MCF 10A (cell line): ENCODE results near the gene STK10. TPM values are rescaled to one million over a fixed set of nuclear protein-coding genes. Genes with fewer than 3 reads are reported as not detected.
A peak's percentile ranks its signal among the peaks of the same experiment; 100 is the strongest.
"Not testable (repeated sequence)": the region's sequence is repeated elsewhere in the genome, so short reads cannot be mapped to it uniquely, and the experiment has no call there.

ENCODE experiments used
- BruUV-seq: library from RNA; stranded (reverse); fragments of 400-500 nt; replicated peaks from 2 replicates; lab custom pipeline; 2021; lab: Mats Ljungman, UMichigan
- CTCF ChIA-PET: fragments of 300-600 bp; sonication (Branson Sonifier 250); formaldehyde crosslinking; extraction: SDS; loops from one replicate; lab custom pipeline; 2021; ENCODE audit warnings: antibody characterized with exemption, inconsistent platforms; lab: Yijun Ruan, JAX
- POLR2A ChIA-PET: fragments of 300-600, 350-650 bp; sonication (Branson Sonifier 250); formaldehyde crosslinking; extraction: SDS; loops from one replicate; lab custom pipeline; 2020; ENCODE audit warnings: antibody characterized with exemption, inconsistent platforms; lab: Yijun Ruan, JAX
- DNase-seq: peaks from one replicate; pipeline ENCODE4 v3.0.0-alpha.2; 2018; ENCODE audit not compliant: unreplicated experiment
- H3K27ac Mint-ChIP-seq: one replicate; pipeline ENCODE4 v1.8.0; 2022; ENCODE audit warnings: mild to moderate bottlenecking, low read depth, mixed read lengths; ENCODE audit not compliant: unreplicated experiment
- H3K27me3 Mint-ChIP-seq: one replicate; pipeline ENCODE4 v1.8.0; 2022; ENCODE audit warnings: mixed read lengths; ENCODE audit not compliant: insufficient read depth, unreplicated experiment
- H3K36me3 Mint-ChIP-seq: one replicate; pipeline ENCODE4 v1.8.0; 2022; ENCODE audit warnings: mild to moderate bottlenecking, moderate library complexity, mixed read lengths; ENCODE audit not compliant: insufficient read depth, unreplicated experiment
- H3K4me1 Mint-ChIP-seq: one replicate; pipeline ENCODE4 v1.8.0; 2022; ENCODE audit warnings: mixed read lengths; ENCODE audit not compliant: insufficient read depth, unreplicated experiment
- H3K4me3 Mint-ChIP-seq: one replicate; pipeline ENCODE4 v1.8.0; 2022; ENCODE audit warnings: mild to moderate bottlenecking, moderate library complexity, mixed read lengths; ENCODE audit not compliant: unreplicated experiment
- H3K9me3 Mint-ChIP-seq: one replicate; pipeline ENCODE4 v1.8.0; 2022; ENCODE audit warnings: mixed read lengths; ENCODE audit not compliant: unreplicated experiment
- CTCF ChIP-seq: fragments of 200-600 bp; IDR thresholded peaks from one replicate; pipeline ENCODE4 v1.8.0; 2022; ENCODE audit warnings: antibody characterized with exemption, mild to moderate bottlenecking; ENCODE audit not compliant: unreplicated experiment
- intact Hi-C: fragments of 100-400 bp; cut with micrococcal nuclease; formaldehyde crosslinking; loops from 2 replicates; pipeline ENCODE4 v1.14.1; 2022
- total RNA-seq: library from RNA; stranded (reverse); gene quantifications from 2 replicates; pipeline ENCODE4 v1.2.3, GENCODE V29; 2022

Gene STK10
- total RNA-seq, 1 experiment from 2014 or later: 46.5 TPM

- no peak for DNase-seq
- Mint-ChIP-seq H3K9me3 (no peaks in the 10 kb centered on the region), H3K4me3 (no peak overlapping the region), H3K27me3 (no peaks in the 10 kb centered on the region), H3K27ac (peak overlapping the region; percentile 53), H3K4me1 (no peaks in the 10 kb centered on the region), H3K36me3 (peaks cover 35% of the 10 kb centered on the region)
- intact Hi-C loops: no loop called here
- no TSS peak for BruUV-seq
- ChIA-PET CTCF (interaction anchor here (0.9 to 1.1 kb wide), 2 partner anchors 12 to 37 kb away, joined by 5 to 8 read pairs; partner anchors contain the start of gene STK10), POLR2A (no interaction called here)
- no peak for TF ChIP-seq CTCF
Measured at GRCh38 chr5:172151661-172152210, 36.3 kb downstream of the STK10 start.

GRCh38 chr5:172150514-172151425, 37.3 kb downstream of the STK10 start:
- intact Hi-C loops: no loop called here
- no peaks in the 10 kb centered on the region for H3K4me1 Mint-ChIP-seq
- DNase-seq: no peak
- no TSS peak for BruUV-seq
- ChIA-PET POLR2A (no interaction called here), CTCF (interaction anchor here (0.6 to 0.9 kb wide), 2 partner anchors 38 to 129 kb away, joined by 3 read pairs; no protein-coding TSS in a partner anchor)
- no peaks in the 10 kb centered on the region for H3K9me3 Mint-ChIP-seq
- no peak for TF ChIP-seq CTCF
- H3K27me3 Mint-ChIP-seq: no peaks in the 10 kb centered on the region
- no peak overlapping the region for H3K4me3 Mint-ChIP-seq
- H3K36me3 Mint-ChIP-seq: peaks cover 25% of the 10 kb centered on the region
- peak overlapping the region; percentile 53 for H3K27ac Mint-ChIP-seq

GRCh38 chr5:172149481-172149880, 38.5 kb downstream of the STK10 start:
- POLR2A ChIA-PET, H3K27ac Mint-ChIP-seq, intact Hi-C loops, H3K4me1 Mint-ChIP-seq, H3K9me3 Mint-ChIP-seq, DNase-seq, H3K27me3 Mint-ChIP-seq, BruUV-seq, H3K4me3 Mint-ChIP-seq: not testable (repeated sequence)
- CTCF ChIA-PET: interaction anchor here (0.9 kb wide), 1 partner anchor 39 kb away, joined by 3 read pairs; no protein-coding TSS in a partner anchor
- peaks cover 17% of the 10 kb centered on the region for H3K36me3 Mint-ChIP-seq

GRCh38 chr5:172149073-172149472, 39.0 kb downstream of the STK10 start:
- BruUV-seq: no TSS peak
- Mint-ChIP-seq H3K9me3 (no peaks in the 10 kb centered on the region), H3K4me1 (no peaks in the 10 kb centered on the region), H3K27ac (no peak overlapping the region), H3K36me3 (peaks cover 17% of the 10 kb centered on the region), H3K4me3 (no peak overlapping the region), H3K27me3 (no peaks in the 10 kb centered on the region)
- intact Hi-C loops: no loop called here
- ChIA-PET CTCF (no interaction called here), POLR2A (no interaction called here)
- no peak for TF ChIP-seq CTCF
- DNase-seq: no peak
